Measurements from ENCODE around the gene FUZ.

DNA sequence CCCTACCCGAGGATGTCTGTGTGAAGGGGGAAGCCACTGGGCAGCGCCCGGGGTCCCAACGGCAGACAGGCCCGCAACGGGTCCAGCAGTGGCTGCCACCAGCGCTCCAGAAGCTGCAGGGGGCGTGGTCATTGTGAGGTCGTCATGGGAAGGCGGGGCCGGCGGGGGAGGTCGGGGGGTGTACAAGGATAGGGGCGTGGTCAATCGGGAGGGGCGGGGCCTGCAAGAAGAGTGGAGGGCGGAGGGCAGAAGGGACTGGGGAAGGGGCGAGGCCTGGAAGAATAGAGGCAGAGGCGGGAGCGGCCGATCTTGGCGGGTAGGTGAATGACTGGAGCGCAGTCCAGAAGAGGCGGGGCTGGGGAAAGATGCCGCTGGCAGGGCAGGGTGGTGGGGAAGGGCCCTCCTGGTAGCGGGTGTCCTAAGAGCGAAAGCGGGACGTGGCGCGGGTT lies 4.4 kb downstream of the FUZ start:
- TF ChIP-seq ZNF274 (IDR thresholded peaks at IDR 0.05; ENCODE audit: low read depth, low read length) (no peak), YY1 (IDR thresholded peaks at IDR 0.05; ENCODE audit: insufficient read depth, insufficient read length) (no peak), SUZ12 (IDR thresholded peaks at IDR 0.05; ENCODE audit: extremely low read depth, insufficient read depth, insufficient read length) (no peak)
